Cortex of kidney (tissue), 1 donor: ENCODE measurements around the gene ABCA2.

ENCODE experiments used
- DNase-seq: peaks from one replicate; lab custom pipeline; 2025; lab: John Stamatoyannopoulos, UW

ABCA2 gene

GRCh38 chr9:136978865-136979544 is 49.0 kb downstream of the ABCA2 start:
- no peak for DNase-seq

GRCh38 chr9:136978073-136978864 is 49.8 kb downstream of the ABCA2 start:
- no peak for DNase-seq

GRCh38 chr9:136977649-136978072 is 50.4 kb downstream of the ABCA2 start:
- DNase-seq = no peak

GRCh38 chr9:136977223-136977622 is 50.8 kb downstream of the ABCA2 start, which contains the start of gene PTGDS:
Gene PTGDS (plus strand): TSS chr9:136977504. CDS start chr9:136977579, 75 bp downstream.
- no peak for DNase-seq

GRCh38 chr9:136975644-136976043 is 52.4 kb downstream of the ABCA2 start:
- no peak for DNase-seq

- DNase-seq = no peak
These were observed 53.1 kb downstream of the ABCA2 start for GRCh38 chr9:136974817-136975535.

GRCh38 chr9:136973618-136974617 is 54.1 kb downstream of the ABCA2 start:
- no peak for DNase-seq

GRCh38 chr9:136972743-136973142 is 55.3 kb downstream of the ABCA2 start:
- DNase-seq = no peak

GRCh38 chr9:136972335-136972734 is 55.7 kb downstream of the ABCA2 start:
- no peak for DNase-seq

- no peak for DNase-seq
These were observed 56.3 kb downstream of the ABCA2 start for GRCh38 chr9:136971746-136972145.

- no peak for DNase-seq
These were observed 57.7 kb downstream of the ABCA2 start for GRCh38 chr9:136970361-136970760.

- DNase-seq = no peak
These were observed 58.3 kb downstream of the ABCA2 start for GRCh38 chr9:136969774-136970173.

- no peak for DNase-seq
These were observed 58.9 kb downstream of the ABCA2 start for GRCh38 chr9:136969150-136969549.

GRCh38 chr9:136968333-136969127 is 59.5 kb downstream of the ABCA2 start:
- no peak for DNase-seq

- no peak for DNase-seq
These were observed 62.1 kb downstream of the ABCA2 start for GRCh38 chr9:136965771-136966484.

- DNase-seq = no peak
These were observed 63.1 kb downstream of the ABCA2 start for GRCh38 chr9:136964833-136965422.

- DNase-seq = no peak
These were observed 63.8 kb downstream of the ABCA2 start for GRCh38 chr9:136964171-136964689.

- DNase-seq = no peak
These were observed 64.3 kb downstream of the ABCA2 start for GRCh38 chr9:136963751-136964150.

GRCh38 chr9:136963341-136963740 is 64.7 kb downstream of the ABCA2 start:
- no peak for DNase-seq
